GM18507 (cell line): Measurements from ENCODE around the gene MSRB1.
"Not testable (repeated sequence)": the region's sequence is repeated elsewhere in the genome, so short reads cannot be mapped to it uniquely, and the experiment has no call there.

Experiments used
- DNase-seq: peaks from one replicate; pipeline ENCODE4 v3.0.0; 2011; ENCODE audit warnings: low read depth; ENCODE audit not compliant: insufficient read length; ENCODE audit errors: extremely low spot score
- FAIRE-seq: peaks from 2 replicates; lab custom pipeline; 2011; peaks lifted over from hg19 to GRCh38; lab: Jason Lieb, UNC

MSRB1 gene

GRCh38 chr16:1964506-1965395 lies 21.8 kb upstream of the MSRB1 start, which contains the start of gene RPS2:
Gene RPS2, minus strand, starts transcription at chr16:1964826. Its CDS starts 201 bp downstream, at chr16:1964625.
- DNase-seq (peak; percentile 100), FAIRE-seq (peak; percentile 99)

- FAIRE-seq (no peak), DNase-seq (no peak)
Observed at GRCh38 chr16:1963806-1964505, 21.0 kb upstream of the MSRB1 start.

GRCh38 chr16:1962161-1963153 lies 19.5 kb upstream of the MSRB1 start:
- DNase-seq, FAIRE-seq: not testable (repeated sequence)

GRCh38 chr16:1961651-1962067 lies 18.7 kb upstream of the MSRB1 start:
- DNase-seq (no peak), FAIRE-seq (no peak)

- DNase-seq (no peak), FAIRE-seq (peak; percentile 73)
Observed at GRCh38 chr16:1960665-1961630, 17.9 kb upstream of the MSRB1 start.

GRCh38 chr16:1959269-1960039 lies 16.5 kb upstream of the MSRB1 start, which contains the start of gene NDUFB10:
Gene NDUFB10, plus strand, starts transcription at chr16:1959538. Its CDS starts 87 bp downstream, at chr16:1959625.
- DNase-seq (peak; percentile 83), FAIRE-seq (peak; percentile 90)

GRCh38 chr16:1958715-1959268 lies 15.8 kb upstream of the MSRB1 start:
- DNase-seq (no peak), FAIRE-seq (no peak)

GRCh38 chr16:1958143-1958491 lies 15.1 kb upstream of the MSRB1 start:
- not testable (repeated sequence) for DNase-seq, FAIRE-seq

- not testable (repeated sequence) for DNase-seq, FAIRE-seq
Observed at GRCh38 chr16:1957434-1958142, 14.6 kb upstream of the MSRB1 start.

- DNase-seq (no peak), FAIRE-seq (no peak)
Observed at GRCh38 chr16:1953734-1954133, 10.7 kb upstream of the MSRB1 start.

- FAIRE-seq = no peak
- DNase-seq = no peak
Observed at GRCh38 chr16:1950559-1950958, 7.6 kb upstream of the MSRB1 start.

GRCh38 chr16:1950047-1950446 lies 7.0 kb upstream of the MSRB1 start:
- DNase-seq = no peak
- no peak for FAIRE-seq

- FAIRE-seq (no peak), DNase-seq (no peak)
Observed at GRCh38 chr16:1949507-1949906, 6.5 kb upstream of the MSRB1 start.

- no peak for FAIRE-seq
- no peak for DNase-seq
Observed at GRCh38 chr16:1947369-1947670, 4.3 kb upstream of the MSRB1 start.

- DNase-seq (no peak), FAIRE-seq (no peak)
Observed at GRCh38 chr16:1946495-1947368, 3.7 kb upstream of the MSRB1 start.
